Metanephros (tissue), 2 donors: ENCODE results near the gene PCID2. TPM values are rescaled to one million over a fixed set of nuclear protein-coding genes. Genes with fewer than 3 reads are reported as not detected.

ENCODE experiments used
- small RNA-seq: library from RNA; depleted of rRNA; stranded (forward); fragments of <200 nt; gene quantifications from one replicate; pipeline ENCODE3, GENCODE V24; 2014; ENCODE audit warnings: low replicate concordance
- total RNA-seq: library from RNA; depleted of rRNA; stranded (reverse); fragments of >200 nt; gene quantifications from one replicate; pipeline ENCODE4 v1.2.3, GENCODE V29; 2014

The PCID2 gene
- total RNA-seq = 58.0 TPM

DNA sequence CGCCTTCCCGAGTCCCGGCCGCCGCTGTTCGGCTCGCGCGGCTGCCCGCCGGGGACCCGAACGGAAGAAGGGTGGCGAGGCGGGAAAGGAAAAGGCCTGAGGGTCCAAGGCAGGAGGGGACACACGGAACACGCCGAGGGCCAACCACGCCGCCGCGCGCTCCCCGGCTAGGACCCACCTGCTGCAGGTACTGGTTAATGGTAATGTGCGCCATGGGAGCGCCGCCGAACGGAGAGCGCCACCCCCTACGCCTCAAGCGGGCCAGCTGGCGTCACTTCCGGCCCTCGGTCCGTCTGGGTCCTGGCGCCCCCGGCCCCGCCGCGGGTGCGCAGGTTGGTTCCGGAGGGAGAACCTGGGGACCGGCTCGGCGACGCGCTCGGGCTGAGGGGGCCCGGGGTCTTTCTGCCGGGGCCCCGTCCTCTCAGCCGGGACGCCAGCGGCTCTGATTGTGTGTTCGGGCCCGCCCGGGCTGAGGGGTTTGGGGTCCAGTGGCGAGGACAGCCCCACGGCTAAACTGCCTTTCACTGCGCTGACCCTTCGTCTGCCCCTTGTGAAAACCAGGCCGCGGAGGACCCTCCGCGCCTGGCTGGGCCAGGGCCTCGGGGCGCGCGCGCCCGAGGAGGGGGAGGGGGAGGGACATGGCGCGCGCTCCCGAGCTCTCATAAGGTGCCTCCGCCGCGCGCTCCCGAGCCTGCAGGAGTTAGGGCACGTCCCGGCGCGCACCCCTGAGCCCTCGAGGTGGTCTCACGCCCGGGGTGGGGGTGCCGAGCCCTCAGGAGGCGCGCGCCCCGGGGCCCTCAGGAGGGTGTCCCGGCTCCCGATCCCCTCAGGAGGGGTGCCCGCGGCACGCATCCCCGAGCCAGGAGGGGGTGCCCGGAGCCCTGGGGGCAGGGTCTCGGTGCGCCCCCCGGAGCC lies at the start of gene PCID2:
TSS of gene PCID2 (minus strand) at position 249 of the 915 bp plus-strand sequence. CDS start at position 214, 35 bp downstream.

DNA sequence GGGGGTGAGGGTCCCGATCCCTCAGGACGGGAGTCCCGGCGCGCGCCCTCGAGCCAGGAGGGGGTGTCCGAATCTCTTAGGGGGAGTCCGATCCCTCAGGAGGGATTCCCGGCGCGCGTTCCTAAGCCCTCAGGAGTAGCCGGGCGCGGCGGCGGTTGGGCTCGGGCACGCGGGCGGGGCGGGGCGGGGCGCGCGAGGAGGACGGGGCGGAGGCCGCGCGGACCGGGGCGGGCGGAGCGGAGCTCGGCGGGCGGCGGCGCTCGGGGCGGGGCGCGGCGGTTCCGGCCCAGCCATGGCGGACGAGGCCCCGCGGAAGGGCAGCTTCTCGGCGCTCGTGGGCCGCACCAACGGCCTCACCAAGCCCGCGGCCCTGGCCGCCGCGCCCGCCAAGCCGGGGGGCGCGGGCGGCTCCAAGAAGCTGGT lies 878 bp upstream of the PCID2 start, which contains the start of gene CUL4A:
TSS of gene CUL4A (plus strand) at position 278 of the 423 bp plus-strand sequence. CDS start at position 293, 15 bp downstream.

DNA sequence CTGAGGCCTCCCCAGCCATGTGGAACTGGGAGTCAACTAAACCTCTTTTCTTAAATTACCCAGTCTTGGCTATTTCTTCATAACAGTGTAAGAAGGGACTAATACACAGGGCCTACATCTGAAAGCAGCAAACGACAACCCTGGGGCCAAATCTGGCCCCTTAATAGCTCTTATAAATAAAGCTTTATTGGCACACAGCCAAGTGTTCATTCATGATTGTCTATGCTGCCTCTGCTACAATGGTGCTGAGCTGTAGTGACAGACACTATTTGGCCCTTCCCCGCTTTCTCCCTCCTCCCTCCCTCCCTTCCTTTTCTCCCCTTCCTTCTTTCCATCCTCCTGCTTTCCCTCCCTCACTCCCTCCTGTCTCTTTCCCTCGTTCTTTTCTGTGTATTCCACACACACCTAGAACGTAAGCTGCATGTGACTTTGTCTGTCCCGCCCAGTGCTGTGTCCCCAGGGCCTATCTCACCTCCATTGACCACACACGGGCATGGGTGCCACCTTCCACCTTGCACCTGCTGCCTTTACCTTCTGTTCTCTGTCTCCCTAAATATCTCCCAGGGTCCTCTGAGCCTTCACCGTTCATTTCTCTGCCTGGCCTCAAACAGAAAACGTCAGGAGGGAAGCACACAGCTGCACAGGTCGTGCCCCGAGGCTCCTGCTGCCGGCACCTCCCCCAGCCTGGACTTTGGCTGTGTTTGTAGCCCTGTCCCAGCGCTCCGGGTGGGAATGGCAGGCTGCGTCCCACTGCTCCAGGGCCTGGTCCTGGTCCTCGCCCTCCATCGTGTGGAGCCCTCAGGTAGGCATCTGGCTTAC lies 50.3 kb downstream of the PCID2 start, which contains the start of gene PROZ:
TSS of gene PROZ (plus strand) at position 720 of the 819 bp plus-strand sequence. CDS start at position 733, 13 bp downstream.

Small RNAs within 50 kb of the gene (small RNA-seq; reads per million reads assigned to genes)
- gene AL137002.1 = not detected

Other genes starting within 250 kb of the PCID2 start
- 40.5 TPM for gene MCF2L, start 239.5 kb downstream of the PCID2 start, total RNA-seq
- 2.6 TPM for gene F7, start 102.9 kb downstream of the PCID2 start, total RNA-seq
- 16.6 TPM for gene F10, start 85.9 kb downstream of the PCID2 start, total RNA-seq
- 0.58 TPM for gene PROZ, start 50.0 kb downstream of the PCID2 start, total RNA-seq
- 96.5 TPM for gene CUL4A, start 944 bp upstream of the PCID2 start, total RNA-seq
- 118 TPM for gene LAMP1, start 88.6 kb upstream of the PCID2 start, total RNA-seq
- 14.1 TPM for gene GRTP1, start 155.5 kb upstream of the PCID2 start, total RNA-seq
- gene ADPRHL1, start 244.8 kb upstream of the PCID2 start, total RNA-seq = 20.1 TPM